ENCODE data around the gene BCAS4. TPM values are rescaled to one million over a fixed set of nuclear protein-coding genes. Genes with fewer than 3 reads are reported as not detected.
A peak's percentile ranks its signal among the peaks of the same experiment; 100 is the strongest.

Gene BCAS4
- total RNA-seq, 1 donor from 2014 or later = 9.0 TPM

DNA sequence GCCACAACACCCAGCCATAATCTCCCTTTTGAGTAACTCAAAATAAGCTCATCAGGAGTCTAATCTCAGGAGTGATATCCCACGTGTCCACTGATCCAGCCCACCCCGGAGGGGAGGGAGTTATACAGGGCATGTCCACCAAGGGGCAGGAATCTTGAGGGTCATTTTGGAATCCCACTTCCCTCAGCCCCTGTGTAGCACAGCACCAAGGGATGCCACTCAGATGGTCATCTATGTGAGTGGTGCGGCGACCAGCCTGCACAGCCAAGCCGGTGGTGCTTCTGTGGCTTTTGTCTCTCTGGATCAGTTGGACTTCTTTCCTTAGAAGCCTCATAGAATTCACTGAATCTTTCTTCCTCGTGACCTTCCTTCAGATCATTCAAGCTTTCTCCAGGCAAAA, 11.0 kb upstream of the BCAS4 start:
- no peak overlapping the region for H3K27ac Mint-ChIP-seq (ENCODE audit: unreplicated experiment)
- no peaks in the 10 kb centered on the region for H3K36me3 Mint-ChIP-seq (ENCODE audit: low read depth)
- no peak overlapping the region for H3K4me3 Mint-ChIP-seq
- no peaks in the 10 kb centered on the region for H3K27me3 Mint-ChIP-seq (ENCODE audit: low read depth)
- no peak for DNase-seq (ENCODE audit: low read depth, low spot score)
- H3K9me3 Mint-ChIP-seq = no peaks in the 10 kb centered on the region
- TF ChIP-seq, protein P1, sequence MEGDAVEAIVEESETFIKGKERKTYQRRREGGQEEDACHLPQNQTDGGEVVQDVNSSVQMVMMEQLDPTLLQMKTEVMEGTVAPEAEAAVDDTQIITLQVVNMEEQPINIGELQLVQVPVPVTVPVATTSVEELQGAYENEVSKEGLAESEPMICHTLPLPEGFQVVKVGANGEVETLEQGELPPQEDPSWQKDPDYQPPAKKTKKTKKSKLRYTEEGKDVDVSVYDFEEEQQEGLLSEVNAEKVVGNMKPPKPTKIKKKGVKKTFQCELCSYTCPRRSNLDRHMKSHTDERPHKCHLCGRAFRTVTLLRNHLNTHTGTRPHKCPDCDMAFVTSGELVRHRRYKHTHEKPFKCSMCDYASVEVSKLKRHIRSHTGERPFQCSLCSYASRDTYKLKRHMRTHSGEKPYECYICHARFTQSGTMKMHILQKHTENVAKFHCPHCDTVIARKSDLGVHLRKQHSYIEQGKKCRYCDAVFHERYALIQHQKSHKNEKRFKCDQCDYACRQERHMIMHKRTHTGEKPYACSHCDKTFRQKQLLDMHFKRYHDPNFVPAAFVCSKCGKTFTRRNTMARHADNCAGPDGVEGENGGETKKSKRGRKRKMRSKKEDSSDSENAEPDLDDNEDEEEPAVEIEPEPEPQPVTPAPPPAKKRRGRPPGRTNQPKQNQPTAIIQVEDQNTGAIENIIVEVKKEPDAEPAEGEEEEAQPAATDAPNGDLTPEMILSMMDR (conservative IDR thresholded peaks at IDR 0.05) = no peak
- no peaks in the 10 kb centered on the region for H3K4me1 Mint-ChIP-seq

DNA sequence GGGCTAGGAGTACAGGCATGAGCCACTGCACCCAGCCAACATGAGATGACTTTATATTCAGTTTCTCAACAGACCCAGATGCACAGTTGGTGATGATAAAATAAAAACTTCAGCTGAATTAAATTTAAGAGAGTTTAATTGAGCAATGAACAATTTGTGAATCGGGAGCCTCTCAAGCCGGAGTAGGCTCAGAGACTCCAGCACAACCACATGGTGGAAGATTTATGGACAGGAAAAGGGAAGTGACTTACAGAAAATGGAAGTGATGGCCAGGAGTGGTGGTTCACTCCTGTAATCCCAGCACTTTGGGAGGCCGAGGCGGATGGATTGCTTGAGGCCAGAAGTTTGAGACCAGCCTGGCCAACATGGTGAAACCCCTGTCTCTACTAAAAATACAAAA, 10.4 kb upstream of the BCAS4 start:
- no peaks in the 10 kb centered on the region for H3K9me3 Mint-ChIP-seq
- H3K27ac Mint-ChIP-seq (ENCODE audit: unreplicated experiment) = no peak overlapping the region
- no peaks in the 10 kb centered on the region for H3K36me3 Mint-ChIP-seq (ENCODE audit: low read depth)
- H3K4me1 Mint-ChIP-seq = no peaks in the 10 kb centered on the region
- H3K4me3 Mint-ChIP-seq = no peak overlapping the region
- DNase-seq (ENCODE audit: low read depth, low spot score) = no peak
- TF ChIP-seq, protein P1 (conservative IDR thresholded peaks at IDR 0.05) = no peak
- H3K27me3 Mint-ChIP-seq (ENCODE audit: low read depth) = no peaks in the 10 kb centered on the region

DNA sequence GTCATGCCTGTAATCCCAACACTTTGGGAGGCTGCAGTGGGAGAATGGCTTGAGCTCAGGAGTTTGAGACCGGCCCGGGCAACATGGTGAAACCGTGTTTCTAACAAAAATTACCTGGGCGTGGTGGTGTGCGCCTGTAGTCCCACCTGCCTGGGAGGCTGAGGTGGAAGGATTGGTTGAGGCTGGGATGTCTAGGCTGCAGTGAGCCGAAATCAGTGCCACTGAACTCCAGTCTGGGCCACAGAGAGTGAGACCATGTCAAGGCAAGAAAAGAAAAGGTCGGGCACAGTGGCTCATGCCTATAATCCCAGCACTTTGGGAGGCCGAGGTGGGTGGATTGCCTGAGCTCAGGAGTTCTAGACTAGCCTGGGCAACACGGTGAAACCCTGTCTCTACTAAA, 8.2 kb upstream of the BCAS4 start:
- DNase-seq (ENCODE audit: low read depth, low spot score) = no peak
- H3K4me1 Mint-ChIP-seq = no peaks in the 10 kb centered on the region
- H3K27ac Mint-ChIP-seq (ENCODE audit: unreplicated experiment) = no peak overlapping the region
- TF ChIP-seq, protein P1 (conservative IDR thresholded peaks at IDR 0.05) = no peak
- H3K27me3 Mint-ChIP-seq (ENCODE audit: low read depth) = no peaks in the 10 kb centered on the region
- no peaks in the 10 kb centered on the region for H3K36me3 Mint-ChIP-seq (ENCODE audit: low read depth)
- H3K9me3 Mint-ChIP-seq = no peaks in the 10 kb centered on the region
- no peak overlapping the region for H3K4me3 Mint-ChIP-seq

DNA sequence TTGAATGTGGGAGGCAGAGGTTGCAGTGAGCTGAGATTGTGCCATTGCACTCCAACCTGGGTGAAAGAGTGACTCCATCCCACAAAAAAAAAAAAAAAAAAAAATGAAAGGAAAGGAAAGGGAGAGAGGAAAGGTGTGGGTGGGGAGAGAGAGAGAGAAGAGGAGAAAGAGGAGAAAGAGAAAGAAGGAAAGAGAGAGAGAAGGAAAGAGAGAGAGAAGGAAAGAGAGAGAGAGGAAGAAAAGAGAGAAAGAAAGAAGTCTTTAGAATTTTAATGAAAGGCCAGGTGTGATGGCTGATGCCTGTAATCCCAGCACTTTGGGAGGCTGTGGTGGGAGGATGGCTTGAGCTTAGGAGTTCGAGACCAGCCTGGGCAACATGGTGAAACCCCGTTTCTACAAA, 7.7 kb upstream of the BCAS4 start:
- Mint-ChIP-seq H3K4me3 (no peak overlapping the region), H3K9me3 (no peaks in the 10 kb centered on the region), H3K27me3 (ENCODE audit: low read depth) (no peaks in the 10 kb centered on the region), H3K4me1 (no peaks in the 10 kb centered on the region), H3K27ac (ENCODE audit: unreplicated experiment) (no peak overlapping the region), H3K36me3 (ENCODE audit: low read depth) (no peaks in the 10 kb centered on the region)
- DNase-seq (ENCODE audit: low read depth, low spot score) = no peak
- TF ChIP-seq, protein P1 (conservative IDR thresholded peaks at IDR 0.05) = no peak

DNA sequence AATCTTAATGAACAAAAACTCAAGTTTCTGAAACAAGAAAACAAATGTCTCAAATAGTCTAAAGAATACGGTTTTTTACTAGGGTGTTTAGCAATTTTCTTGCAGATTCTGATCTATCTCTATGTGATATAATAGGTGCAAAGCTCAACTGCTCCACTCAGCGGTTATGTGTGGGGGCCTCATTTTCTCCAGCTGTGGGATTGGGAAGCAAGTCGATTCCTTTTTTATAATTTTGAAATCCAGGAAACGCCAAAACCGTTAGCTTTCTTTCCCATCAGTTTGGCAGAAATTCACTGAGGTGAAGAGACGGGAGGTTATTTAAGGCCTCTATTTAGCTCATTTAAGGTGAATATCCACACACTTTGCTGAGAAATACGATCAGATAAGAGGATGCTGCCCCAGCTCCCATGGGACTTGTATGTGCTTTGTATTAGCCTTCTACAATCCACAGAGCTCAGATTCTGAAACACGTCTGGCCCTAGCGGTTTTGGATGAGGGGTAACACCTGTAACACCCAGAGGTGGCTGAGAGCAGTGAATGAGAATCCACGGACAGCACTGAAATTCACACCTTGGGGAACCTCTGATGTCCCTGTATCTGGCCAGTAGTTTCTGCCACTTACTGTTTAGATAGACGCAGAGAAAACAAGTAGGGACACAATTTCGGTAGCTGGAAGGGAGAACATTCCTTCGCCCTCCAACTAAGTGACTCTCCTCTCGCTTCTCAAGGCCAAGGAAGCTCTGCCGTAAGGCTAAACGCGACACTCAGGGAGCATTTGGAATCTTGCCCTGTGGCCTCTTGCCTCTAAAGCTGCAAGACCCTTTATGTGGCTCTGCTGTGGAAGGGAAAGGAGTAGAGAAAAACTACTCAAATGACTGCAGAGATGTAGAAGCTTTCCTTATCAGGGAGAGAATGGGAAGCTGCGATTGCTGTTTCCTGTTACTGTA, 6.5 kb upstream of the BCAS4 start:
- H3K27ac Mint-ChIP-seq (ENCODE audit: unreplicated experiment) = no peak overlapping the region
- peaks cover 6% of the 10 kb centered on the region for H3K4me1 Mint-ChIP-seq
- no peaks in the 10 kb centered on the region for H3K36me3 Mint-ChIP-seq (ENCODE audit: low read depth)
- no peaks in the 10 kb centered on the region for H3K9me3 Mint-ChIP-seq
- no peaks in the 10 kb centered on the region for H3K27me3 Mint-ChIP-seq (ENCODE audit: low read depth)
- TF ChIP-seq, protein P1 (conservative IDR thresholded peaks at IDR 0.05) = peak; percentile 57
- H3K4me3 Mint-ChIP-seq = peak overlapping the region; percentile 2
- no peak for DNase-seq (ENCODE audit: low read depth, low spot score)

Measured in neural crest cell (in vitro differentiated cells).